ENCODE data around the gene OR51G1. TPM values are rescaled to one million over a fixed set of nuclear protein-coding genes. Genes with fewer than 3 reads are reported as not detected.

OR51G1 gene
- total and polyA plus RNA-seq, 3 experiments from 2014 or later: not detected

- Histone ChIP-seq H3K27me3 (ENCODE audit: insufficient read depth, low read length, poor library complexity, severe bottlenecking) (no peaks in the 10 kb centered on the region), H3K4me1 (ENCODE audit: insufficient read depth, low read length) (no peaks in the 10 kb centered on the region), H3K27ac (ENCODE audit: low read depth, low read length) (no peak overlapping the region), H3K36me3 (ENCODE audit: insufficient read depth, low read length) (no peaks in the 10 kb centered on the region), H3K9me3 (ENCODE audit: low read length) (no peaks in the 10 kb centered on the region), H3K4me3 (ENCODE audit: low read length) (no peak overlapping the region)
- Mint-ChIP-seq H3K27ac (no peak overlapping the region), H3K4me3 (no peak overlapping the region), H3K36me3 (no peaks in the 10 kb centered on the region), H3K27me3 (no peaks in the 10 kb centered on the region), H3K9me3 (peaks cover 0 to 5% (median 0%) of the 10 kb centered on the region in 5 donors), H3K4me1 (no peaks in the 10 kb centered on the region)
- ChIA-PET POLR2A (no interaction called here), CTCF (no interaction called here)
- no peak for DNase-seq
These were observed 38.0 kb downstream of the OR51G1 start for GRCh38 chr11:4886186-4886585.

- Histone ChIP-seq H3K9me3 (ENCODE audit: low read length) (no peaks in the 10 kb centered on the region), H3K27me3 (ENCODE audit: insufficient read depth, low read length, poor library complexity, severe bottlenecking) (no peaks in the 10 kb centered on the region), H3K4me3 (ENCODE audit: low read length) (no peak overlapping the region), H3K27ac (ENCODE audit: low read depth, low read length) (no peak overlapping the region), H3K4me1 (ENCODE audit: insufficient read depth, low read length) (no peaks in the 10 kb centered on the region), H3K36me3 (ENCODE audit: insufficient read depth, low read length) (no peaks in the 10 kb centered on the region)
- ChIA-PET POLR2A (no interaction called here), CTCF (no interaction called here)
- Mint-ChIP-seq H3K4me3 (no peak overlapping the region), H3K27me3 (no peaks in the 10 kb centered on the region), H3K4me1 (no peaks in the 10 kb centered on the region), H3K9me3 (no peaks in the 10 kb centered on the region), H3K27ac (no peak overlapping the region), H3K36me3 (no peaks in the 10 kb centered on the region)
- DNase-seq: no peak
These were observed 39.8 kb downstream of the OR51G1 start for GRCh38 chr11:4884361-4884760.

GRCh38 chr11:4882543-4882942 is 41.6 kb downstream of the OR51G1 start:
- no peak overlapping the region for H3K27ac Mint-ChIP-seq
- H3K4me3 Mint-ChIP-seq: no peak overlapping the region
- ChIA-PET POLR2A (no interaction called here), CTCF (no interaction called here)
- no peak overlapping the region for H3K4me3 ChIP-seq (ENCODE audit: low read length)
- H3K9me3 Mint-ChIP-seq: no peaks in the 10 kb centered on the region
- H3K9me3 ChIP-seq (ENCODE audit: low read length): no peaks in the 10 kb centered on the region
- peak overlapping the region; percentile 14 for H3K27ac ChIP-seq (ENCODE audit: low read depth, low read length)
- no peaks in the 10 kb centered on the region for H3K4me1 ChIP-seq (ENCODE audit: insufficient read depth, low read length)
- H3K4me1 Mint-ChIP-seq: no peaks in the 10 kb centered on the region
- no peaks in the 10 kb centered on the region for H3K27me3 ChIP-seq (ENCODE audit: insufficient read depth, low read length, poor library complexity, severe bottlenecking)
- no peak for DNase-seq
- H3K27me3 Mint-ChIP-seq: no peaks in the 10 kb centered on the region
- H3K36me3 Mint-ChIP-seq: no peaks in the 10 kb centered on the region
- no peaks in the 10 kb centered on the region for H3K36me3 ChIP-seq (ENCODE audit: insufficient read depth, low read length)

- no peaks in the 10 kb centered on the region for H3K36me3 ChIP-seq (ENCODE audit: insufficient read depth, low read length)
- POLR2A ChIA-PET: no interaction called here
- peak within 1 kb of the TSS in 1 of 8 donors; percentile 7 for H3K27ac Mint-ChIP-seq
- no peaks in the 10 kb centered on the region for H3K4me1 Mint-ChIP-seq
- H3K9me3 ChIP-seq (ENCODE audit: low read length): no peaks in the 10 kb centered on the region
- H3K36me3 Mint-ChIP-seq: no peaks in the 10 kb centered on the region
- no peak within 1 kb of the TSS for H3K4me3 ChIP-seq (ENCODE audit: low read length)
- DNase-seq: no peak
- peaks cover 0 to 1% (median 0%) of the 10 kb centered on the region in 5 donors for H3K9me3 Mint-ChIP-seq
- no peaks in the 10 kb centered on the region for H3K27me3 Mint-ChIP-seq
- H3K27ac ChIP-seq (ENCODE audit: low read depth, low read length): peak within 1 kb of the TSS; percentile 14
- CTCF ChIA-PET: no interaction called here
- H3K4me1 ChIP-seq (ENCODE audit: insufficient read depth, low read length): no peaks in the 10 kb centered on the region
- H3K27me3 ChIP-seq (ENCODE audit: insufficient read depth, low read length, poor library complexity, severe bottlenecking): no peaks in the 10 kb centered on the region
- H3K4me3 Mint-ChIP-seq: no peak within 1 kb of the TSS
These were observed 42.2 kb downstream of the OR51G1 start, which contains the start of gene OR51T1 for GRCh38 chr11:4881860-4882500. Gene OR51T1, plus strand, starts transcription at chr11:4881900. Its CDS starts 0 bp downstream, at chr11:4881900.

GRCh38 chr11:4881188-4881587 is 43.0 kb downstream of the OR51G1 start:
- no peak for DNase-seq
- Histone ChIP-seq H3K4me1 (ENCODE audit: insufficient read depth, low read length) (no peaks in the 10 kb centered on the region), H3K27me3 (ENCODE audit: insufficient read depth, low read length, poor library complexity, severe bottlenecking) (no peaks in the 10 kb centered on the region), H3K27ac (ENCODE audit: low read depth, low read length) (no peak overlapping the region), H3K4me3 (ENCODE audit: low read length) (no peak overlapping the region), H3K36me3 (ENCODE audit: insufficient read depth, low read length) (no peaks in the 10 kb centered on the region), H3K9me3 (ENCODE audit: low read length) (no peaks in the 10 kb centered on the region)
- POLR2A ChIA-PET: no interaction called here
- Mint-ChIP-seq H3K27me3 (no peaks in the 10 kb centered on the region), H3K4me3 (no peak overlapping the region), H3K4me1 (no peaks in the 10 kb centered on the region), H3K36me3 (peaks cover 0 to 2% (median 0%) of the 10 kb centered on the region in 3 donors), H3K9me3 (peaks cover 0 to 3% (median 0%) of the 10 kb centered on the region in 5 donors), H3K27ac (no peak overlapping the region)
- CTCF ChIA-PET: no interaction called here

Other genes starting within 250 kb of the OR51G1 start
- not detected for gene OR51E2, start 226.5 kb downstream of the OR51G1 start, total RNA-seq
- gene OR51E2, start 226.5 kb downstream of the OR51G1 start, polyA plus RNA-seq: not detected
- gene MMP26, start 219.6 kb downstream of the OR51G1 start, total RNA-seq: not detected
- gene MMP26, start 219.6 kb downstream of the OR51G1 start, polyA plus RNA-seq: not detected
- gene OR51F1, start 154.4 kb downstream of the OR51G1 start, total RNA-seq: not detected
- gene OR51F1, start 154.4 kb downstream of the OR51G1 start, polyA plus RNA-seq: not detected
- gene OR52R1, start 120.0 kb downstream of the OR51G1 start, total RNA-seq: not detected
- gene OR52R1, start 120.0 kb downstream of the OR51G1 start, polyA plus RNA-seq: not detected
- not detected for gene OR51F2, start 103.0 kb downstream of the OR51G1 start, total RNA-seq
- gene OR51F2, start 103.0 kb downstream of the OR51G1 start, polyA plus RNA-seq: not detected
- not detected for gene OR51S1, start 75.1 kb downstream of the OR51G1 start, total RNA-seq
- not detected for gene OR51S1, start 75.1 kb downstream of the OR51G1 start, polyA plus RNA-seq
- gene OR51T1, start 42.4 kb downstream of the OR51G1 start, total RNA-seq: not detected
- not detected for gene OR51T1, start 42.4 kb downstream of the OR51G1 start, polyA plus RNA-seq
- not detected for gene OR51A7, start 20.6 kb downstream of the OR51G1 start, total RNA-seq
- gene OR51A7, start 20.6 kb downstream of the OR51G1 start, polyA plus RNA-seq: not detected
- gene OR51G2, start 5.0 kb downstream of the OR51G1 start, total RNA-seq: not detected
- gene OR51G2, start 5.0 kb downstream of the OR51G1 start, polyA plus RNA-seq: not detected
- not detected for gene OR51A4, start 23.3 kb upstream of the OR51G1 start, total RNA-seq
- gene OR51A4, start 23.3 kb upstream of the OR51G1 start, polyA plus RNA-seq: not detected
- gene OR51A2, start 31.4 kb upstream of the OR51G1 start, total RNA-seq: not detected
- gene OR51A2, start 31.4 kb upstream of the OR51G1 start, polyA plus RNA-seq: not detected
- not detected for gene OR51L1, start 70.5 kb upstream of the OR51G1 start, total RNA-seq
- not detected for gene OR51L1, start 70.5 kb upstream of the OR51G1 start, polyA plus RNA-seq
- not detected for gene OR52J3, start 122.2 kb upstream of the OR51G1 start, total RNA-seq
- not detected for gene OR52J3, start 122.2 kb upstream of the OR51G1 start, polyA plus RNA-seq
- gene OR52E2, start 135.3 kb upstream of the OR51G1 start, total RNA-seq: not detected
- gene OR52E2, start 135.3 kb upstream of the OR51G1 start, polyA plus RNA-seq: not detected
- gene OR52E1, start 145.2 kb upstream of the OR51G1 start, total RNA-seq: not detected
- not detected for gene OR52E1, start 145.2 kb upstream of the OR51G1 start, polyA plus RNA-seq
- gene OR52A5, start 214.0 kb upstream of the OR51G1 start, total RNA-seq: not detected
- not detected for gene OR52A5, start 214.0 kb upstream of the OR51G1 start, polyA plus RNA-seq
- not detected for gene OR52A1, start 230.4 kb upstream of the OR51G1 start, total RNA-seq
- not detected for gene OR52A1, start 230.4 kb upstream of the OR51G1 start, polyA plus RNA-seq